Stimulated activated naive CD8-positive, alpha-beta T cell treated with anti-CD3 and anti-CD28 coated beads, Interleukin-15, Interleukin-2, amounts not matched to agents 100 ng/mL and 50 ng/mL, for 24 hours (primary cell): ENCODE results near the gene KLF13.

Experiments used
- H3K27ac Mint-ChIP-seq: one replicate; pipeline ENCODE4 v1.8.0; 2021; ENCODE audit warnings: mild to moderate bottlenecking, mixed read lengths
- H3K27me3 Mint-ChIP-seq: one replicate; pipeline ENCODE4 v1.8.0; 2021; ENCODE audit warnings: mixed read lengths
- H3K36me3 Mint-ChIP-seq: one replicate; pipeline ENCODE4 v1.8.0; 2021; ENCODE audit warnings: low read depth, mixed read lengths
- H3K4me1 Mint-ChIP-seq: one replicate; pipeline ENCODE4 v1.8.0; 2021; ENCODE audit warnings: low read depth, mixed read lengths
- H3K4me3 Mint-ChIP-seq: one replicate; pipeline ENCODE4 v1.8.0; 2021; ENCODE audit warnings: mild to moderate bottlenecking, mixed read lengths
- H3K9me3 Mint-ChIP-seq: one replicate; pipeline ENCODE4 v1.8.0; 2021; ENCODE audit warnings: mixed read lengths

Gene KLF13

GRCh38 chr15:31374986-31375385, 48.4 kb downstream of the KLF13 start:
- H3K4me1 Mint-ChIP-seq = peaks cover 70% of the 10 kb centered on the region
- peaks cover 34% of the 10 kb centered on the region for H3K36me3 Mint-ChIP-seq
- H3K27me3 Mint-ChIP-seq = no peaks in the 10 kb centered on the region
- no peak overlapping the region for H3K27ac Mint-ChIP-seq
- no peak overlapping the region for H3K4me3 Mint-ChIP-seq
- no peaks in the 10 kb centered on the region for H3K9me3 Mint-ChIP-seq

GRCh38 chr15:31375772-31376171, 49.1 kb downstream of the KLF13 start:
- Mint-ChIP-seq H3K27ac (peak overlapping the region; percentile 31), H3K4me3 (no peak overlapping the region), H3K36me3 (peaks cover 30% of the 10 kb centered on the region), H3K4me1 (peaks cover 62% of the 10 kb centered on the region), H3K9me3 (no peaks in the 10 kb centered on the region), H3K27me3 (no peaks in the 10 kb centered on the region)

- H3K9me3 Mint-ChIP-seq = no peaks in the 10 kb centered on the region
- H3K27me3 Mint-ChIP-seq = no peaks in the 10 kb centered on the region
- H3K27ac Mint-ChIP-seq = no peak overlapping the region
- no peak overlapping the region for H3K4me3 Mint-ChIP-seq
- H3K4me1 Mint-ChIP-seq = peaks cover 57% of the 10 kb centered on the region
- peaks cover 31% of the 10 kb centered on the region for H3K36me3 Mint-ChIP-seq
Measured at GRCh38 chr15:31376511-31376910, 49.9 kb downstream of the KLF13 start.

GRCh38 chr15:31377030-31377429, 50.4 kb downstream of the KLF13 start:
- Mint-ChIP-seq H3K27ac (no peak overlapping the region), H3K4me1 (peaks cover 57% of the 10 kb centered on the region), H3K27me3 (no peaks in the 10 kb centered on the region), H3K36me3 (peaks cover 33% of the 10 kb centered on the region), H3K9me3 (no peaks in the 10 kb centered on the region), H3K4me3 (no peak overlapping the region)

- Mint-ChIP-seq H3K36me3 (peaks cover 28% of the 10 kb centered on the region), H3K9me3 (no peaks in the 10 kb centered on the region), H3K4me3 (no peak overlapping the region)
Measured at GRCh38 chr15:31378363-31378903, 51.8 kb downstream of the KLF13 start.

GRCh38 chr15:31379042-31379441, 52.4 kb downstream of the KLF13 start:
- Mint-ChIP-seq H3K4me3 (no peak overlapping the region), H3K27ac (peak overlapping the region; percentile 43), H3K4me1 (peaks cover 45% of the 10 kb centered on the region), H3K27me3 (no peaks in the 10 kb centered on the region), H3K9me3 (no peaks in the 10 kb centered on the region), H3K36me3 (peaks cover 28% of the 10 kb centered on the region)

More at GRCh38 chr15:31378363-31378903, 51.8 kb downstream of the KLF13 start:
- Mint-ChIP-seq H3K27ac (peak overlapping the region; percentile 43), H3K4me1 (peaks cover 48% of the 10 kb centered on the region), H3K27me3 (no peaks in the 10 kb centered on the region)

- H3K4me1 Mint-ChIP-seq = peaks cover 42% of the 10 kb centered on the region
- peaks cover 28% of the 10 kb centered on the region for H3K36me3 Mint-ChIP-seq
- peak overlapping the region; percentile 18 for H3K27ac Mint-ChIP-seq
- H3K4me3 Mint-ChIP-seq = no peak overlapping the region
- no peaks in the 10 kb centered on the region for H3K27me3 Mint-ChIP-seq
- H3K9me3 Mint-ChIP-seq = no peaks in the 10 kb centered on the region
Measured at GRCh38 chr15:31379577-31379976, 52.9 kb downstream of the KLF13 start.

GRCh38 chr15:31381801-31382712, 55.4 kb downstream of the KLF13 start:
- Mint-ChIP-seq H3K4me3 (no peak overlapping the region), H3K36me3 (peaks cover 26% of the 10 kb centered on the region), H3K27ac (no peak overlapping the region), H3K9me3 (no peaks in the 10 kb centered on the region), H3K4me1 (peaks cover 38% of the 10 kb centered on the region), H3K27me3 (no peaks in the 10 kb centered on the region)

GRCh38 chr15:31382713-31383045, 56.0 kb downstream of the KLF13 start:
- H3K27ac Mint-ChIP-seq = no peak overlapping the region
- no peaks in the 10 kb centered on the region for H3K27me3 Mint-ChIP-seq
- H3K4me1 Mint-ChIP-seq = peaks cover 40% of the 10 kb centered on the region
- H3K9me3 Mint-ChIP-seq = no peaks in the 10 kb centered on the region
- H3K36me3 Mint-ChIP-seq = peaks cover 26% of the 10 kb centered on the region
- H3K4me3 Mint-ChIP-seq = no peak overlapping the region

GRCh38 chr15:31383139-31383538, 56.5 kb downstream of the KLF13 start:
- Mint-ChIP-seq H3K4me3 (no peak overlapping the region), H3K36me3 (peaks cover 26% of the 10 kb centered on the region), H3K4me1 (peaks cover 42% of the 10 kb centered on the region), H3K9me3 (no peaks in the 10 kb centered on the region), H3K27ac (peak overlapping the region; percentile 45), H3K27me3 (no peaks in the 10 kb centered on the region)

- Mint-ChIP-seq H3K36me3 (peaks cover 15% of the 10 kb centered on the region), H3K4me3 (no peak overlapping the region), H3K27ac (no peak overlapping the region), H3K27me3 (no peaks in the 10 kb centered on the region), H3K9me3 (no peaks in the 10 kb centered on the region), H3K4me1 (peaks cover 46% of the 10 kb centered on the region)
Measured at GRCh38 chr15:31384568-31384967, 57.9 kb downstream of the KLF13 start.

GRCh38 chr15:31385736-31386135, 59.1 kb downstream of the KLF13 start:
- Mint-ChIP-seq H3K9me3 (no peaks in the 10 kb centered on the region), H3K4me3 (no peak overlapping the region), H3K36me3 (peaks cover 11% of the 10 kb centered on the region), H3K4me1 (peaks cover 53% of the 10 kb centered on the region), H3K27ac (no peak overlapping the region), H3K27me3 (peaks cover 3% of the 10 kb centered on the region)

- H3K4me1 Mint-ChIP-seq = peaks cover 56% of the 10 kb centered on the region
- no peak overlapping the region for H3K27ac Mint-ChIP-seq
- H3K4me3 Mint-ChIP-seq = no peak overlapping the region
- peaks cover 4% of the 10 kb centered on the region for H3K27me3 Mint-ChIP-seq
- no peaks in the 10 kb centered on the region for H3K9me3 Mint-ChIP-seq
- peaks cover 4% of the 10 kb centered on the region for H3K36me3 Mint-ChIP-seq
Measured at GRCh38 chr15:31387092-31387478, 60.5 kb downstream of the KLF13 start.

GRCh38 chr15:31387479-31388118, 61.0 kb downstream of the KLF13 start:
- H3K9me3 Mint-ChIP-seq = no peaks in the 10 kb centered on the region
- peak overlapping the region; percentile 57 for H3K4me3 Mint-ChIP-seq
- H3K4me1 Mint-ChIP-seq = peaks cover 58% of the 10 kb centered on the region
- H3K36me3 Mint-ChIP-seq = peaks cover 4% of the 10 kb centered on the region
- peaks cover 4% of the 10 kb centered on the region for H3K27me3 Mint-ChIP-seq
- H3K27ac Mint-ChIP-seq = peak overlapping the region; percentile 67

GRCh38 chr15:31389576-31389975, 62.9 kb downstream of the KLF13 start:
- Mint-ChIP-seq H3K27me3 (peaks cover 4% of the 10 kb centered on the region), H3K9me3 (no peaks in the 10 kb centered on the region), H3K36me3 (peaks cover 4% of the 10 kb centered on the region), H3K4me3 (no peak overlapping the region), H3K27ac (peak overlapping the region; percentile 14), H3K4me1 (peaks cover 64% of the 10 kb centered on the region)
